CD4-positive, alpha-beta T cell treated with Interleukin-6 at 100 ng/mL for 8 hours (primary cell): Measurements from ENCODE around the gene ELAVL4.

ENCODE experiments used
- DNase-seq: peaks from one replicate; pipeline ENCODE4 v3.0.0-alpha.2; 2020; ENCODE audit warnings: mixed read lengths, low spot score

The ELAVL4 gene

GRCh38 chr1:50252196-50252595, 143.5 kb downstream of the ELAVL4 start:
- DNase-seq, result no peak
